GM21390 (cell line): ENCODE results near the gene TATDN3.
A peak's percentile ranks its signal among the peaks of the same experiment; 100 is the strongest.
"Not testable (repeated sequence)": the region's sequence is repeated elsewhere in the genome, so short reads cannot be mapped to it uniquely, and the experiment has no call there.

Source experiments
- ATAC-seq: cut with Tn5 transposase; IDR thresholded peaks from one replicate; pipeline ENCODE4 v1.9.1; 2021; ENCODE audit not compliant: unreplicated experiment

TATDN3 gene, protein sequence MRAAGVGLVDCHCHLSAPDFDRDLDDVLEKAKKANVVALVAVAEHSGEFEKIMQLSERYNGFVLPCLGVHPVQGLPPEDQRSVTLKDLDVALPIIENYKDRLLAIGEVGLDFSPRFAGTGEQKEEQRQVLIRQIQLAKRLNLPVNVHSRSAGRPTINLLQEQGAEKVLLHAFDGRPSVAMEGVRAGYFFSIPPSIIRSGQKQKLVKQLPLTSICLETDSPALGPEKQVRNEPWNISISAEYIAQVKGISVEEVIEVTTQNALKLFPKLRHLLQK

DNA sequence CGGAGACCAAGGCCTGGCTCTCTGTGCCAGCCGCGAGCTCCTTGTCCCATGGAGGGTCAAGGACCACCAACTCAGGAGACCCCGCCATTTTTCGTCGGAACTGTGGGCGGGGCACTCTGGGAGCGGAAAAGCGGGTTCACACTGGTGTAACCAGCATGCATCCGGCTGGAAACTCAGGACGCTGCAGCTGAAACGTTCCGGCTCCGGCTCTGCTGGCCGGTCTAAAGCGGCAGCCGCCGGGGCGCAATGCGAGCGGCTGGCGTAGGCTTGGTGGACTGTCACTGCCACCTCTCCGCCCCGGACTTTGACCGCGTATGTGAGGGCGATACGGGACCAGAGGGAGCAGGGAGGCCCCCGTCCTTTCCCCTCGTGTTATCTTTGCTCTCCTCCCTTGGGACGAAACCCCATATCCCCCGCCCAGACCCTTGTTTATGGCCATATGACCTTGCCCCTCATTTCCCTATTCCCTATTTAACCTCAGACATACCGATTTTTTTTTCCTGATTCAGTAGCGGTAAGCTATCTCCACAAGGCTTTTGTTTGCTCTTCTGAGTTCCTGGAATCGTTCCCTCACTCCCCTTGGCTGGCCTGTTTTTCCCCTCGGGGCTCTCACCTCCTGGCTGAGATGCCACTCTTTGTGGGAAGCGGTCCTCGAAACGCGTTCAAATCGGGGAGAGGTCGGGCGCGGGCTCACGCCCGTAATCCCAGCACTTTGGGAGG lies at the start of gene TATDN3, which contains the start of gene NSL1:
TATDN3 (plus strand) TSS at position 219 of the 720 bp plus-strand sequence; CDS start at position 247, 28 bp downstream.
NSL1 (minus strand) TSS at position 102 of the 720 bp plus-strand sequence; CDS start at position 88, 14 bp downstream.
- peak; percentile 63 for ATAC-seq

DNA sequence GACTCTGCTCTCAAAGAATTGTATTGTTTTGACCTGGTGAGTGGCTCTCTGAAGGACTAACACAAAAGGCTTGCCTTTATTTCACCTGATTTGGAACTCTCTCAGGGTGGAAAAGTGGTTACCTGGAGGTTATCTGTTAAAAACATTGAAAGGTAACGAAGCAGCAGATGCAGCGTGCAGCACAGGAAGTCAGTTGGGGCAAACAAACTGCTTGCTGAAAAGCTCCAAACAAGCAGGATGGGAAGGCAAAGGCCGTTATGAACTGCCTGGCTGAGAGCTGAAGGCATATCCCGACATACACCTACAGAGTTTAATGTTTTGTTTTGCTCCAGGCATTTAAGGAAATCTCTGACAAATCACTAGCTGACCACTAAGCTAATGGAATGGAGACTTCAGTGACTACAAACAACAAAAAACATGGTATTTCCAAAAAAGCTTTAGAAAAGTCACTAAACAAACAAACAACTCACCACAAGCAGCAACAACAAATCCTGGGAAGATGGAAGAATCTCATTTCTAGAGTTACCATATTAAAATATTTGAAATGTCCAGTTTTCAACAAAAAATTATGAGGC lies 47.7 kb upstream of the TATDN3 start:
- ATAC-seq, result no peak

- no peak for ATAC-seq
Measured at GRCh38 chr1:212745303-212745702, 46.4 kb upstream of the TATDN3 start.

GRCh38 chr1:212746546-212746945 lies 45.1 kb upstream of the TATDN3 start:
- no peak for ATAC-seq

GRCh38 chr1:212749821-212750535 lies 41.7 kb upstream of the TATDN3 start:
- no peak for ATAC-seq

GRCh38 chr1:212752252-212752933 lies 39.3 kb upstream of the TATDN3 start:
- ATAC-seq, result no peak

DNA sequence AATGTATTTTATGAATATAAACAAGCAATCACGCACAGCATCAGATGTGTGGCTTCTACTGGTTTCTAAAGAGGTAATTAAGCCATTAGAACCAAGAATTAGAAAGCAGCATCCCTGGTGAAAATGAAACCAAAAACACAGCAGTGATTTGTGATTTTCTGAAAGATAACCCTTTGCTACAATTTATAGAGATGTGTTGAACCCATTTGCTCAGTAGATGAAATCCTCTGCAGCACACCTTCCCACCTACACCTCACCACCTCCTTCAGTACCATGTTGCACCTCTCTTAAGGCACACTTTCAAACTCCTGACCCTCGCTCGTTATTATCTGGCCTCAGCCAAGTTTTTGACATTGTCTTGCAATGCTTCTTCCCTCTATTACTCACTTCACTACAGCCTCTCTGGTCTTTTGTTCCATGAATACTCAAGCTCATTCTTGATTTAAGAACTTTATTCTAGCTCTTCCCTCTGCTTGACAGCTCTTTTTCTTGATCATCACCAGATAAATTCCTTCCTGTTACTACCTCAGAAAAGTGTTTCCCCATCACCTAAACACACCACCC lies 38.7 kb upstream of the TATDN3 start:
- no peak for ATAC-seq

- ATAC-seq, result no peak
Measured at GRCh38 chr1:212753749-212754148, 37.9 kb upstream of the TATDN3 start.

DNA sequence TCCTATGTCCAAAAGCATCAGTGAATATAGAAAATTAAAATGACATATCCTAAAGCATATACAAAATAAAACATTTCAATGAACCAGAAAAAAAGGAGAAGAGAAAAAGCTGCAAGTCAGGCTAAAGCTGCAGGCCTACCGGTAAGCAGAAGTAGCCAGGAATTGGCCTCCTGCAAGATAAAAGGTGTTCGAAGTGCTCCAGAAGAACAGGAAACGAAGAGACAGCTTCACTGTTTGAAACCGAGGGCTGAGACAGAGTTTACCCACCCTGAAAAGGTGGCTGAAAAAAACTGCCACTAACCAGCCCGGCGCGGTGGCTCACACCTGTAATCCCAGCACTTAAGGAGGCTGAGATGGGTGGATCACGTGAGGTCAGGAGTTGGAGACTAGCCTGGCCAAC lies 37.5 kb upstream of the TATDN3 start:
- ATAC-seq, result peak; percentile 45

GRCh38 chr1:212754680-212755079 lies 37.0 kb upstream of the TATDN3 start:
- ATAC-seq, result no peak

DNA sequence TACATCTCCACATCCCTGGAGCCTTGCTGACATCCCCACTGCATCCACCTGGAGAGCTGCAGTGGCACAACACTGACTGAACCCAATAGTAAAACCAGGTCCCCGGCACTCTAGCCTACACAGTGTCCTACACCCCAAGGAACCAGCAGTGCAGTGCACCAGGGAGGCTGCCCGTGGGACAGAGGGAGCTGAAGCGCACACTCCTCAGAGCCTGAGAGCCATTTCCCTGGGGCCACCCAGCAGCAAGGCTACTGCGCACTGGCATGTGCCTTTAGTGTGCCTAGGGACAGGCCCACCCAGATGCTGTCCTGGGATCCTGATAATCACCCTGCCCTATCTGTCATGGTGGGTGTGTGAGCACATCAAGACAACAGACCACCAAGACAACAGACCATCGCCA lies 32.0 kb upstream of the TATDN3 start:
- ATAC-seq, result no peak

DNA sequence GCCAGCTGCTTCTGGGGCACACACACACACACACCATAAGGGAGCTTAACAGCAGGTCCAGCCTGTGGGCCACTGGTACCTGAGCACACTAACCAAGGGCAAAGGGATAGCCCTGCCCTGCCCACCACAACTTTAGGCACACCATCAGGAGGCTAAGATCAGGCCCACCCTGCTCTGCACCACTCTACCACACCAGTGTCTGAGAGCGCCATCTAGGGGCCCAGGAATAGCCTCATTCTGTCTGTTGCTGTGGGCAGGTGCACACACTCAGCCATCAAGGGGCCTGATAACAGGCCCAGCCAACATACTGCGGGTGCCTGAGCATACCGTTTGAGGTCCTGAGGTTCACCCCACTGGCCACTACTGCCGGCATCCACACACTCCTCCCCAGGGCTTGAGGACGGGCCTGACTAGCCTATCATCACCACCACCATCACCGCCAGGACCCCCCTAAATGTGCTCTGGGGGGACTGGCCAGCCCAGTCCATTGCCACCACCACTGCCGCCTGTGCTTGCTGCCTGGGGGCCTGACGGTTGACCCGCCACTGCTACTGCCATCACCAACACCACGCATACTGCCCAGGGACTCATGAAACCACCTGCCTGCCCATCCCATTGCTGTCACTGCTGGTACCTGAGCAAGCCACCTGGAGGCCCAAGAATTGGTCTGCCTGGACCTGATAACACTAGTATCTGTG lies 31.4 kb upstream of the TATDN3 start:
- ATAC-seq, result no peak

GRCh38 chr1:212762234-212762633 lies 29.5 kb upstream of the TATDN3 start:
- no peak for ATAC-seq

DNA sequence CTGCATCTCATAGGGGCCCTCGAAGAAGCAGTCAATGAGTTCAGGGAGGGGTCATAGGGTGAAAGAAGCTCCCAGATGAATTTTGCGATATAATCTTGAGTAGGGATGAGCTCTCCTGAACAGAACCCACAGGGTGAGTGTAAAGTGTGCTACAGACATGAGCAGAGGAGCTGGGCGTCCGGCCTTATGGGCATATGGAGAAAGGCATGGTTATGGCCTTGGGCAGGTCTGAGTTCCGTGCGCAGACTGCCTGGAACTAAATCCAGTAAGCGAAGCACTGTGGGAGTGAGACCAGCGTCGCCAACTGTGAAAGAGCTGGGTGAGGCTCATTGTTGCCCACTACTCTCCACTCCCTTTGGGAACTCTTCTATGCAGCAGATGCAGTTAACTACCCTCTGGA lies 28.9 kb upstream of the TATDN3 start:
- no peak for ATAC-seq

- ATAC-seq, result not testable (repeated sequence)
Measured at GRCh38 chr1:212764718-212765281, 26.9 kb upstream of the TATDN3 start.

GRCh38 chr1:212766825-212767224 lies 24.9 kb upstream of the TATDN3 start:
- ATAC-seq, result not testable (repeated sequence)

DNA sequence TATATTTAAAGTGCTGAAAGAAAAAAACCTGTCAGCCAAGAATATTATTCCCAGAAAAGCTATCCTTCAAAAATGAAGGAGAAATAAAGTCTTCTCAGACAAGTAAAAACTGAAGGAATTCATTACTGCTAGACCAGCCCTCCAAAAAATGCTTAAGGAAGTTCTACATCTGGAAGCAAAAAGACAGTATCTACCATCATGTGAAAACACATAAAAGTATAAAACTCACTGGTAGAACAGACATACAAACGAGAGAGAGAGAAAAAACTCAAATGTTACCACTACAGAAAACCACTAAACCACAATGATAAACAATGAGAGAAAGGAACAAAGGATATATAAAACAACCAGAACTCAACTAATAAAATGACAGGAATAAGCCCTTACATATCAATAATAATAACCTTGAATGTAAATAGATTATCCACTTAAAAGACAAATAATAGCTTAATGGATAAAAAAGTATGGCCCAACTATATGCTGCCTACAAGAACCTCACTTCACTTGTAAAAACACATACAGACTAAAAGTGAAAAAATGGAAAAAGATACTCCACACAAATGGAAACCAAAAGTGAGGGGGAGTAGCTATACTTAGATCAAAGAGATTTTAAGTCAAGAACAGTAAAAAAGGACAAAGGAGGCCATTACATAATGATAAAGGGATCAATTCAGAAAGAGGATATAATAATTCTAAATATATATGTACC lies 22.1 kb upstream of the TATDN3 start:
- ATAC-seq, result no peak

DNA sequence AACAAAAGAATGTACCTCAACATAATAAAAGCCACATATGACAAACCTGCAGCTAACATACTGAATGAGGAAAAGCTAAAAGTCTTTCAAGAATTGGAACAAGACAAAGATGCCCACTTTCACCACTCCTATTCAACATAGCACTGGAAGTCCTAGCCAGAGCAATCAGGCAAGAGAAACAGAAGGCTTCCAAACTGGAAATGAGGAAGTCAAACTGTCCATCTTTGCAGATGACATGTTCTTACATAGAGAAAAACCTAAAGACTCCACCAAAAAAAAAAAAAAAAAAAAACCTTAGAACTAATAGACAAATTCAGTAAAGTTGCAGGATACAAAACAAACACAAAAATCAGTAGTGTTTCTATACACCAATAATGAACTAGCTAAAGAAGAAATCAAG lies 20.4 kb upstream of the TATDN3 start:
- ATAC-seq, result no peak

- no peak for ATAC-seq
Measured at GRCh38 chr1:212773011-212773410, 18.7 kb upstream of the TATDN3 start.
